Stimulated activated naive B cell treated with anti-CD40 and anti-IgM and Interleukin-4, amounts not matched to agents 10 μg/mL and 1 μg/mL and 100 μg/mL, for 72 hours (primary cell): Measurements from ENCODE around the gene ARL14EPL.
A peak's percentile ranks its signal among the peaks of the same experiment; 100 is the strongest.

Source experiments
- ATAC-seq, 2 donors: fragments of 150-1000 bp; cut with Tn5 transposase; replicated peaks; 2 replicates each; pipeline ENCODE4 v1.10.0; 2021; ENCODE audit warnings: moderate library complexity in 1 of 2
- DNase-seq: peaks from one replicate; pipeline ENCODE4 v3.0.0; 2021
- H3K27ac Mint-ChIP-seq: one replicate; pipeline ENCODE4 v1.8.0; 2022; ENCODE audit warnings: mild to moderate bottlenecking, mixed read lengths
- H3K27me3 Mint-ChIP-seq, 2 donors: one replicate each; pipeline ENCODE4 v1.8.0; 2022; ENCODE audit warnings: mixed read lengths in 2 of 2
- H3K36me3 Mint-ChIP-seq, 2 donors: one replicate each; pipeline ENCODE4 v1.8.0; 2022; ENCODE audit warnings: mixed read lengths in 2 of 2, mild to moderate bottlenecking in 1 of 2
- H3K4me1 Mint-ChIP-seq, 2 donors: one replicate each; pipeline ENCODE4 v1.8.0; 2022; ENCODE audit warnings: mixed read lengths in 2 of 2, mild to moderate bottlenecking in 1 of 2
- H3K4me3 Mint-ChIP-seq, 2 donors: one replicate each; pipeline ENCODE4 v1.8.0; 2022; ENCODE audit warnings: mild to moderate bottlenecking in 2 of 2, mixed read lengths in 2 of 2, moderate library complexity in 1 of 2
- H3K9me3 Mint-ChIP-seq, 2 donors: one replicate each; pipeline ENCODE4 v1.8.0; 2022; ENCODE audit warnings: mixed read lengths in 2 of 2, mild to moderate bottlenecking in 1 of 2

The ARL14EPL gene

DNA sequence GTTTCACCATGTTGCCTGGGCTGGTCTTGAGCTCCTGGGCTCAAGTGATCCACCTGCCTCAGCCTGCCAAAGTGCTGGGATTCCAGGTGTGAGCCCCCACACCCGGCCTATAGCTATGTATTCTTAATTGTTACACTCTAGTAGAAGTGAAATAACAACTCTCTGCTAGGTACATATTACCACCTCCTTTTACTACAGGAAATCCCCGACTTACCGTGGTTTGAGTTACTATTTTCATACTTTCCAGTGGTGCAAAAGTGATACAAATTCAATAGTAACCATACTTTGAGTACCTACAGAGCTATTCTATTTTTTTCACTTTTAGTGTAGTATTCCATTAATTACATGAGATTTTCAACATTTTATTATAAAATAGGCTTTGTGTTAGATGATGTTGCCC is 719 bp downstream of the ARL14EPL start:
- Mint-ChIP-seq H3K9me3 (no peaks in the 10 kb centered on the region), H3K4me1 (peaks cover 23 to 33% of the 10 kb centered on the region in 2 donors), H3K27me3 (peaks cover 0 to 2% of the 10 kb centered on the region in 2 donors), H3K27ac (no peak overlapping the region), H3K4me3 (no peak overlapping the region), H3K36me3 (no peaks in the 10 kb centered on the region)
- no peak for DNase-seq
- ATAC-seq: peak; percentile 48 to 50

GRCh38 chr5:116035123-116035522 is 2.9 kb downstream of the ARL14EPL start:
- Mint-ChIP-seq H3K27ac (no peak overlapping the region), H3K9me3 (no peaks in the 10 kb centered on the region), H3K4me3 (no peak overlapping the region), H3K4me1 (peaks cover 36 to 50% of the 10 kb centered on the region in 2 donors), H3K27me3 (no peaks in the 10 kb centered on the region), H3K36me3 (no peaks in the 10 kb centered on the region)
- ATAC-seq: no peak
- DNase-seq: no peak

DNA sequence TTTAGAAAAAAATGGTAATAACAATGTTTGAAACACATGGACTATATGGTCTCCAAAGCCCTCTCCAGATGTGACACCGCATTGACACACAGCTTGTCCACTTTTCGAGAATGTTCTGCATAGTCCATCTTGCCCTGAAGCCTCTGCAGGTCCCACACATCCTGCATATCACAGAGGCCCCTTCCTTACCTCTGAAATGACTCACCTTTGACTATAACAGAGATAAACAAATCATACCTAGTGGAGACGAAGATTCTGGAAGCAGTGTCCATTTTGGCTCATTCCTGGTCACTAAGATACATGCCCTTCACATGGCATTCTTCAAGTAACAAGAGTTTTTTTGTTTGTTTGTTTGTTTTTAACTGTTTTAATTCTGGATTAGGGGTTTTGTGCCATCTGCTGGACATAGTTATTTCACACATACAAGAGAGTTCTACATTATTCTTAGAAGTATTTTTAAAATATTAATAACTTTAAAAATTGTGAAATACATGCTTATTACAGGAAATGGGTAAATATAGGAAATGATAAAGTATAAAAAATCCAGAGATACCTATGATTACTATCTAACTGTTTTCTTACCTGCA is 5.1 kb downstream of the ARL14EPL start:
- Mint-ChIP-seq H3K27ac (no peak overlapping the region), H3K27me3 (no peaks in the 10 kb centered on the region), H3K4me1 (peaks cover 36 to 50% of the 10 kb centered on the region in 2 donors), H3K9me3 (no peaks in the 10 kb centered on the region), H3K36me3 (no peaks in the 10 kb centered on the region), H3K4me3 (no peak overlapping the region)
- ATAC-seq (no peak), DNase-seq (no peak)

DNA sequence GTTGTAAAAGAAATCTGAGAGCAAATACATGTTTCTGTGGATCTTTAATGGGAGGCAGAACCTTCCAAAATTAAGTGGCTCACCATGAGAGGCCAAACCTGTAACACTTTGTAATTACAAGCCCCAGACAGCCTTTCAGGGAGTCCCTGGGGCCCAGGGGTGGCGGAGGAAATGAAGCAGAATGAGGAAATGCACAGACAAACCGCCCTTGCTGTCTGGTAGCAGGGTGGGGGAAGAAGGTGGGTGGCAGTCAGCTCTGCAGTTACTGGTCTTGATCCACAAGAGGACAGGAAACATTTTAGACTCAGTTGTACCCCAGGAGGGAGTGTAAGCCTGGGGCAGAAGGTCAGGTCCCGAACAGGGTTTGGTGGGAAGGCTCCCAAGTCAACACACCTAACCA is 6.5 kb downstream of the ARL14EPL start:
- H3K4me1 Mint-ChIP-seq: peaks cover 30 to 43% of the 10 kb centered on the region in 2 donors
- H3K36me3 Mint-ChIP-seq: no peaks in the 10 kb centered on the region
- H3K27ac Mint-ChIP-seq: peak overlapping the region; percentile 68
- H3K27me3 Mint-ChIP-seq: no peaks in the 10 kb centered on the region
- ATAC-seq: peak; percentile 98
- no peaks in the 10 kb centered on the region for H3K9me3 Mint-ChIP-seq
- peak; percentile 48 for DNase-seq
- H3K4me3 Mint-ChIP-seq: no peak overlapping the region

GRCh38 chr5:116042375-116042774 is 10.1 kb downstream of the ARL14EPL start:
- DNase-seq: no peak
- Mint-ChIP-seq H3K4me3 (no peak overlapping the region), H3K27ac (no peak overlapping the region), H3K9me3 (no peaks in the 10 kb centered on the region), H3K4me1 (peaks cover 17 to 20% of the 10 kb centered on the region in 2 donors), H3K27me3 (no peaks in the 10 kb centered on the region), H3K36me3 (no peaks in the 10 kb centered on the region)
- no peak for ATAC-seq

DNA sequence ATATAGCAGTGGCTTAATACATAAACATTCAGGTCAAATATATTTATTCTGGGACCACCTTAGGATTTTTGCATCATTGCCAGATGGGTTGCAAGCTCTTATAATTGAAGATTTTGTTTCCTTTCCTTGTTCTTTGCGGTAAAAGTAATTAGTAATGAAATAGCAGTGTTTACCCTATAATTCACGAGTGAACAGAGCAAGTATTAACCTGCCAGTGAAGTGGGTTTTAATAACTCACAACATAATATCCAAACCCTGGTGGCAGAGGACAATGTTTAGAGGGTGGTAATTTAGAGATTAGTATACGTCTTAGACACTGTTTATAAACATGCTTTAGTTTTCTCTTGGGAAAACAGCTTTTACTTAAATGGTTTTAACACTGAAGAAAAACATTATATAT is 11.8 kb downstream of the ARL14EPL start:
- Mint-ChIP-seq H3K27me3 (no peaks in the 10 kb centered on the region), H3K4me1 (peaks cover 4 to 6% of the 10 kb centered on the region in 2 donors), H3K4me3 (no peak overlapping the region), H3K27ac (no peak overlapping the region), H3K36me3 (no peaks in the 10 kb centered on the region), H3K9me3 (no peaks in the 10 kb centered on the region)
- DNase-seq (no peak), ATAC-seq (no peak)

DNA sequence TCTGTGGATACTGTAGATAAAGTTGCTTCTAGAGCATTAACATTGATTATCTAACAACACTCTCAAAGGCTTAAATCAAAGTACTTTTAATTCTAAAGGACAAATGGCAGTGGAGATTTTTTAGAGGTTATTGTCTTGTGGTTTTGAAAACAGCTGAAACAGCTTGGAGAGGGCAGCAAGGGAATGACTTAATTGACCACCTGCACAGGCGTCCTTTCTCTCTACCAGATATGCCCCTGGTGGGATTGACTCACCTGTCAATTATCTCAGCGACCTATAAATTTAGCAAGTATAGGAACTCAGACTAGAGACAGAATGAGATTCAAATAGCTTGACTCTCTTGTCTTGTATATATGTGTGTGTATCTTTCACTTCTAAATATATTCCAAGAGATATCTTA is 13.5 kb downstream of the ARL14EPL start:
- DNase-seq: no peak
- no peak for ATAC-seq
- no peak overlapping the region for H3K27ac Mint-ChIP-seq
- H3K27me3 Mint-ChIP-seq: peaks cover 0 to under 1% of the 10 kb centered on the region in 2 donors
- no peaks in the 10 kb centered on the region for H3K36me3 Mint-ChIP-seq
- no peak overlapping the region for H3K4me3 Mint-ChIP-seq
- H3K9me3 Mint-ChIP-seq: no peaks in the 10 kb centered on the region
- H3K4me1 Mint-ChIP-seq: no peaks in the 10 kb centered on the region

GRCh38 chr5:116046261-116046660 is 14.0 kb downstream of the ARL14EPL start:
- Mint-ChIP-seq H3K27ac (no peak overlapping the region), H3K27me3 (peaks cover 0 to 5% of the 10 kb centered on the region in 2 donors), H3K4me1 (no peaks in the 10 kb centered on the region)

GRCh38 chr5:116046823-116047222 is 14.6 kb downstream of the ARL14EPL start:
- Mint-ChIP-seq H3K4me3 (no peak overlapping the region), H3K27ac (no peak overlapping the region), H3K27me3 (peaks cover 0 to 6% of the 10 kb centered on the region in 2 donors), H3K9me3 (no peaks in the 10 kb centered on the region), H3K36me3 (no peaks in the 10 kb centered on the region), H3K4me1 (no peaks in the 10 kb centered on the region)
- DNase-seq (no peak), ATAC-seq (no peak)

More at GRCh38 chr5:116046261-116046660, 14.0 kb downstream of the ARL14EPL start:
- H3K36me3 Mint-ChIP-seq: no peaks in the 10 kb centered on the region
- no peak for DNase-seq
- no peaks in the 10 kb centered on the region for H3K9me3 Mint-ChIP-seq
- H3K4me3 Mint-ChIP-seq: no peak overlapping the region
- no peak for ATAC-seq

DNA sequence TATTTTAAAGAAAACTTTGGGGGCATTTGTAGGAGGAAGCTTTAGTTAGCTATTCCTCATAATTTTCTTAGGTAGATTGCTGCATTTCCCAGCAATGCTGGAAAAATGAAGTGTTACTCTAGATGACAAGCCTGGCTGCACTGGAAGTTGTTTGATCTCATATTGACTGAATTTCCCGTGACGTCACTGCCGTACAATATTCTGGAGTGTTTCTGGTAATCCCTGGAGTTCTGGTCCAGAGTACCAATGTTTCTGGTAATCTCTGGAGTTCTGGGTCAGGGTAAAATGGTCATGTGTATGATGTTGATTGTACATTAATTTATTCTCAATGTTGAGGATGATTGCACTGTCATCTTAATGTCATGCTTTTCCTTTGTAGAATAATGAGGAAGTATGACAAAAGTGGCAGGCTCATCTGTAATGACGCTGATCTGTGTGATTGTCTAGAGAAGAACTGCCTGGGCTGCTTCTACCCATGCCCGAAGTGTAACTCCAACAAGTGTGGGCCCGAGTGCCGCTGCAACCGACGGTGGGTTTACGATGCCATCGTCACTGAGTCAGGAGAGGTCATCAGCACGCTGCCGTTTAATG is 26.2 kb downstream of the ARL14EPL start:
- H3K4me3 Mint-ChIP-seq: no peak overlapping the region
- peaks cover 2 to 11% of the 10 kb centered on the region in 2 donors for H3K4me1 Mint-ChIP-seq
- H3K27ac Mint-ChIP-seq: no peak overlapping the region
- no peaks in the 10 kb centered on the region for H3K9me3 Mint-ChIP-seq
- no peaks in the 10 kb centered on the region for H3K36me3 Mint-ChIP-seq
- peak; percentile 51 to 55 for ATAC-seq
- peaks cover 13 to 14% of the 10 kb centered on the region in 2 donors for H3K27me3 Mint-ChIP-seq
- DNase-seq: no peak

- DNase-seq: no peak
- Mint-ChIP-seq H3K27ac (no peak overlapping the region), H3K4me3 (no peak overlapping the region), H3K4me1 (peaks cover 2 to 11% of the 10 kb centered on the region in 2 donors), H3K36me3 (no peaks in the 10 kb centered on the region), H3K9me3 (no peaks in the 10 kb centered on the region), H3K27me3 (peaks cover 17 to 24% of the 10 kb centered on the region in 2 donors)
- ATAC-seq: no peak
Measured at GRCh38 chr5:116062352-116062751, 30.1 kb downstream of the ARL14EPL start.

GRCh38 chr5:116063950-116064349 is 31.7 kb downstream of the ARL14EPL start:
- no peak overlapping the region for H3K27ac Mint-ChIP-seq
- peaks cover 7 to 17% of the 10 kb centered on the region in 2 donors for H3K27me3 Mint-ChIP-seq
- H3K4me3 Mint-ChIP-seq: no peak overlapping the region
- no peaks in the 10 kb centered on the region for H3K9me3 Mint-ChIP-seq
- ATAC-seq (no peak), DNase-seq (no peak)
- no peaks in the 10 kb centered on the region for H3K4me1 Mint-ChIP-seq
- H3K36me3 Mint-ChIP-seq: no peaks in the 10 kb centered on the region

GRCh38 chr5:116068028-116068632 is 35.9 kb downstream of the ARL14EPL start:
- DNase-seq (no peak), ATAC-seq (peak; percentile 50 to 61)
- H3K36me3 Mint-ChIP-seq: no peaks in the 10 kb centered on the region
- peaks cover 7 to 13% of the 10 kb centered on the region in 2 donors for H3K27me3 Mint-ChIP-seq
- no peaks in the 10 kb centered on the region for H3K4me1 Mint-ChIP-seq
- no peaks in the 10 kb centered on the region for H3K9me3 Mint-ChIP-seq
- H3K27ac Mint-ChIP-seq: no peak overlapping the region
- no peak overlapping the region for H3K4me3 Mint-ChIP-seq

- no peak overlapping the region for H3K27ac Mint-ChIP-seq
- no peak overlapping the region for H3K4me3 Mint-ChIP-seq
- H3K9me3 Mint-ChIP-seq: peaks cover 6 to 8% of the 10 kb centered on the region in 2 donors
- peaks cover 12 to 15% of the 10 kb centered on the region in 2 donors for H3K4me1 Mint-ChIP-seq
- H3K27me3 Mint-ChIP-seq: peaks cover 7 to 9% of the 10 kb centered on the region in 2 donors
- ATAC-seq: no peak
- H3K36me3 Mint-ChIP-seq: peaks cover 0 to 8% of the 10 kb centered on the region in 2 donors
- DNase-seq: no peak
Measured at GRCh38 chr5:116071211-116071610, 38.9 kb downstream of the ARL14EPL start.
